Mucosa of descending colon (tissue), 3 donors: ENCODE results near the gene STPG2. TPM values are rescaled to one million over a fixed set of nuclear protein-coding genes. Genes with fewer than 3 reads are reported as not detected.

Experiments used
- ATAC-seq: fragments of 200-7000 bp; cut with Tn5 transposase; one replicate; pipeline ENCODE4 v1.9.1; 2020; ENCODE audit warnings: mild to moderate bottlenecking, moderate library complexity
- DNase-seq, 3 donors: peaks; one replicate each; pipeline ENCODE4 v3.0.0-alpha.2; 2020
- H3K36me3 ChIP-seq: fragments of 200-600 bp; one replicate; pipeline ENCODE4 v1.8.0; 2021; ENCODE audit warnings: low read depth, mild to moderate bottlenecking
- H3K4me1 ChIP-seq: fragments of 200-600 bp; one replicate; pipeline ENCODE4 v1.8.0; 2021; ENCODE audit warnings: low read depth, mild to moderate bottlenecking
- H3K4me3 ChIP-seq: fragments of 200-600 bp; one replicate; pipeline ENCODE4 v1.8.0; 2021; ENCODE audit warnings: mild to moderate bottlenecking
- H3K9me3 ChIP-seq: fragments of 200-600 bp; one replicate; pipeline ENCODE4 v1.8.0; 2021; ENCODE audit warnings: mild to moderate bottlenecking
- CTCF ChIP-seq: fragments of 200-600 bp; IDR thresholded peaks from one replicate; pipeline ENCODE4 v1.8.0; 2022; ENCODE audit warnings: antibody characterized with exemption, mild to moderate bottlenecking
- intact Hi-C, 2 donors: fragments of 100-400 bp; cut with DNase I in 1 of 2; cut with micrococcal nuclease in 1 of 2; formaldehyde crosslinking; loops; one replicate each; pipeline versions ENCODE4 v1.11.0 to v1.11.1; 2022; cut with DNase I, micrococcal nuclease
- total RNA-seq, 3 donors: library from RNA; stranded (reverse); fragmentation: NEBNext Ultra II Directional in 2 of 3; extraction: Animal tissue kit (Norgen Biotek cat#: 25700) in 2 of 3; gene quantifications; one replicate each; pipeline versions ENCODE4 v1.2.1 to v1.2.4, GENCODE V29; 2021 to 2023
- donor health status: DM: no; HTN: no; CAD: no; lungs with moderate emphysema.
- donor health status: DM: no; HTN: no; CAD: no.
- donor health status: DM: no; HTN: yes; CAD: no.

The STPG2 gene
- total RNA-seq, 3 donors from 2014 or later, result 0.17 to 1.3 (median 0.41) TPM

GRCh38 chr4:97866821-97867556, 276.3 kb downstream of the STPG2 start:
- intact Hi-C loops, result no loop called here
- H3K4me3 ChIP-seq, result no peak overlapping the region
- no peaks in the 10 kb centered on the region for H3K9me3 ChIP-seq
- ATAC-seq, result no peak
- H3K4me1 ChIP-seq, result no peaks in the 10 kb centered on the region
- no peak for TF ChIP-seq CTCF
- DNase-seq, result no peak
- no peaks in the 10 kb centered on the region for H3K36me3 ChIP-seq

GRCh38 chr4:97851115-97851514, 292.2 kb downstream of the STPG2 start:
- ATAC-seq (no peak), DNase-seq (no peak)
- no peaks in the 10 kb centered on the region for H3K4me1 ChIP-seq

GRCh38 chr4:97845758-97846157, 297.5 kb downstream of the STPG2 start:
- H3K36me3 ChIP-seq, result no peaks in the 10 kb centered on the region
- ATAC-seq (no peak), DNase-seq (no peak)
- no peaks in the 10 kb centered on the region for H3K9me3 ChIP-seq
- TF ChIP-seq CTCF, result no peak
- no peaks in the 10 kb centered on the region for H3K4me1 ChIP-seq
- intact Hi-C loops, result no loop called here
- H3K4me3 ChIP-seq, result no peak overlapping the region

More at GRCh38 chr4:97851115-97851514, 292.2 kb downstream of the STPG2 start:
- Histone ChIP-seq H3K36me3 (no peaks in the 10 kb centered on the region), H3K4me3 (no peak overlapping the region), H3K9me3 (peaks cover 6% of the 10 kb centered on the region)
- no peak for TF ChIP-seq CTCF
- intact Hi-C loops, result no loop called here

- ATAC-seq (no peak), DNase-seq (no peak)
- TF ChIP-seq CTCF, result no peak
- intact Hi-C loops, result no loop called here
- no peaks in the 10 kb centered on the region for H3K4me1 ChIP-seq
- no peak overlapping the region for H3K4me3 ChIP-seq
- no peaks in the 10 kb centered on the region for H3K36me3 ChIP-seq
- H3K9me3 ChIP-seq, result no peaks in the 10 kb centered on the region
Observed at GRCh38 chr4:97841512-97841911, 301.8 kb downstream of the STPG2 start.

GRCh38 chr4:97836662-97837061, 306.6 kb downstream of the STPG2 start:
- Histone ChIP-seq H3K9me3 (no peaks in the 10 kb centered on the region), H3K4me3 (no peak overlapping the region), H3K36me3 (no peaks in the 10 kb centered on the region), H3K4me1 (no peaks in the 10 kb centered on the region)
- no peak for TF ChIP-seq CTCF
- intact Hi-C loops, result no loop called here
- DNase-seq (no peak), ATAC-seq (no peak)
